ENCODE measurements around the gene KRTAP9-7. TPM values are rescaled to one million over a fixed set of nuclear protein-coding genes. Genes with fewer than 3 reads are reported as not detected.
A peak's percentile ranks its signal among the peaks of the same experiment; 100 is the strongest.

The KRTAP9-7 gene
- polyA plus RNA-seq, 1 donor (not counting 4 experiments of a cell fraction or from before 2014, with no cell fraction given): not detected

GRCh38 chr17:41318231-41318630 is 42.7 kb downstream of the KRTAP9-7 start:
- Histone ChIP-seq H3K27me3 (ENCODE audit: control insufficient read depth, extremely low read depth, insufficient read depth, low read length) (no peaks in the 10 kb centered on the region), H3K9ac (ENCODE audit: control insufficient read depth, extremely low read depth, insufficient read depth, low read length) (no peak overlapping the region), H3K9me3 (ENCODE audit: control insufficient read depth, low read depth, low read length) (no peaks in the 10 kb centered on the region), H3K9me1 (ENCODE audit: control insufficient read depth, extremely low read depth, insufficient read depth, low read length) (no peaks in the 10 kb centered on the region), H4K20me1 (ENCODE audit: control insufficient read depth, extremely low read depth, insufficient read depth, low read length) (no peaks in the 10 kb centered on the region), H3K79me2 (ENCODE audit: control insufficient read depth, insufficient read depth, low read length) (no peaks in the 10 kb centered on the region), H3K36me3 (ENCODE audit: control insufficient read depth in 2 of 2, extremely low read depth in 1 of 2, insufficient read depth in 2 of 2, low read length in 2 of 2) (no peaks in the 10 kb centered on the region), H2AFZ (ENCODE audit: control insufficient read depth, low read length) (no peak overlapping the region), H3K27ac (ENCODE audit: control insufficient read depth, insufficient read depth, low read length) (no peak overlapping the region), H3K4me2 (ENCODE audit: control insufficient read depth, extremely low read depth, insufficient read depth, low read depth, low read length) (no peak overlapping the region), H3K4me3 (ENCODE audit: control insufficient read depth in 2 of 3, extremely low read depth in 1 of 3, insufficient read depth in 2 of 3, low read depth in 1 of 3, low read length in 3 of 3) (no peak overlapping the region), H3K4me1 (ENCODE audit: control insufficient read depth, extremely low read depth, insufficient read depth, low read length) (no peaks in the 10 kb centered on the region)
- dilution Hi-C loops (cut with MboI; ENCODE audit: extremely low pct_ligation_motif_present, low sequenced_read_pairs): no loop called here
- DNase-seq (ENCODE audit: low read depth, low spot score): no peak
- no peak for FAIRE-seq
- TF ChIP-seq EZH2 (IDR thresholded peaks at IDR 0.05; ENCODE audit: low read length) (no peak), CTCF (optimal IDR thresholded peaks at IDR 0.05 in 1 of 3, IDR thresholded peaks at IDR 0.05 in 1 of 3, conservative IDR thresholded peaks at IDR 0.05 in 1 of 3; ENCODE audit: extremely low read depth in 1 of 3, insufficient read depth in 2 of 3, low read length in 3 of 3) (no peak)

- FAIRE-seq: peak; percentile 90
- no peak overlapping the region for H3K4me2 ChIP-seq (ENCODE audit: control insufficient read depth, extremely low read depth, insufficient read depth, low read depth, low read length)
- no peaks in the 10 kb centered on the region for H3K36me3 ChIP-seq (ENCODE audit: control insufficient read depth in 2 of 2, extremely low read depth in 1 of 2, insufficient read depth in 2 of 2, low read length in 2 of 2)
- no peaks in the 10 kb centered on the region for H3K27me3 ChIP-seq (ENCODE audit: control insufficient read depth, extremely low read depth, insufficient read depth, low read length)
- TF ChIP-seq EZH2 (IDR thresholded peaks at IDR 0.05; ENCODE audit: low read length) (no peak), CTCF (optimal IDR thresholded peaks at IDR 0.05 in 1 of 3, IDR thresholded peaks at IDR 0.05 in 1 of 3, conservative IDR thresholded peaks at IDR 0.05 in 1 of 3; ENCODE audit: extremely low read depth in 1 of 3, insufficient read depth in 2 of 3, low read length in 3 of 3) (peak in 2 of 3 experiments; percentile 79 to 87)
- H3K9ac ChIP-seq (ENCODE audit: control insufficient read depth, extremely low read depth, insufficient read depth, low read length): no peak overlapping the region
- DNase-seq (ENCODE audit: low read depth, low spot score): no peak
- dilution Hi-C loops (cut with MboI; ENCODE audit: extremely low pct_ligation_motif_present, low sequenced_read_pairs): no loop called here
- peak overlapping the region; percentile 65 for H2AFZ ChIP-seq (ENCODE audit: control insufficient read depth, low read length)
- no peaks in the 10 kb centered on the region for H3K79me2 ChIP-seq (ENCODE audit: control insufficient read depth, insufficient read depth, low read length)
- no peaks in the 10 kb centered on the region for H3K4me1 ChIP-seq (ENCODE audit: control insufficient read depth, extremely low read depth, insufficient read depth, low read length)
- H3K9me1 ChIP-seq (ENCODE audit: control insufficient read depth, extremely low read depth, insufficient read depth, low read length): no peaks in the 10 kb centered on the region
- H3K4me3 ChIP-seq (ENCODE audit: control insufficient read depth in 2 of 3, extremely low read depth in 1 of 3, insufficient read depth in 2 of 3, low read depth in 1 of 3, low read length in 3 of 3): no peak overlapping the region
- no peak overlapping the region for H3K27ac ChIP-seq (ENCODE audit: control insufficient read depth, insufficient read depth, low read length)
- H4K20me1 ChIP-seq (ENCODE audit: control insufficient read depth, extremely low read depth, insufficient read depth, low read length): no peaks in the 10 kb centered on the region
- no peaks in the 10 kb centered on the region for H3K9me3 ChIP-seq (ENCODE audit: control insufficient read depth, low read depth, low read length)
Measured at GRCh38 chr17:41322094-41322902, 46.8 kb downstream of the KRTAP9-7 start.

Measured in keratinocyte (primary cell).